Activated CD8-positive, alpha-beta memory T cell treated with anti-CD3 and anti-CD28 coated beads for 36 hours (primary cell): ENCODE measurements around the gene RAET1L. TPM values are rescaled to one million over a fixed set of nuclear protein-coding genes. Genes with fewer than 3 reads are reported as not detected.
"Not testable (repeated sequence)": the region's sequence is repeated elsewhere in the genome, so short reads cannot be mapped to it uniquely, and the experiment has no call there.

Source experiments
- CTCF ChIA-PET: fragments of 350-600 bp; sonication (Branson Sonifier 250); formaldehyde crosslinking; loops from one replicate; lab custom pipeline; 2021; ENCODE audit warnings: antibody characterized with exemption; lab: Charles Lee
- POLR2A ChIA-PET: fragments of 350-600 bp; sonication (Branson Sonifier 250); formaldehyde crosslinking; loops from one replicate; lab custom pipeline; 2021; ENCODE audit warnings: antibody characterized with exemption; lab: Charles Lee
- total RNA-seq, 2 experiments: library from RNA; stranded (reverse); gene quantifications; one replicate each; pipeline ENCODE4 v1.2.3, GENCODE V29; 2021

RAET1L gene
- not detected for total RNA-seq

GRCh38 chr6:150025201-150025917 lies at the start of gene RAET1L:
Gene RAET1L, minus strand, starts transcription at chr6:150025532. Its CDS starts 61 bp downstream, at chr6:150025471.
- ChIA-PET CTCF (no interaction called here), POLR2A (no interaction called here)

GRCh38 chr6:150075034-150075421 lies 49.7 kb upstream of the RAET1L start:
- POLR2A ChIA-PET: no interaction called here
- CTCF ChIA-PET: interaction anchor here (7.3 kb wide), 1 partner anchor 320 kb away, joined by 54 read pairs; no protein-coding TSS in a partner anchor

- CTCF ChIA-PET: interaction anchor here (7.3 kb wide), 1 partner anchor 320 kb away, joined by 54 read pairs; no protein-coding TSS in a partner anchor
- POLR2A ChIA-PET: not testable (repeated sequence)
These were observed 49.2 kb upstream of the RAET1L start for GRCh38 chr6:150074396-150075033.

- ChIA-PET POLR2A (no interaction called here), CTCF (interaction anchor here (0.6 to 1.9 kb wide), 3 partner anchors 17 to 324 kb away, joined by 3 to 4 read pairs (median 3); no protein-coding TSS in a partner anchor)
These were observed 46.9 kb upstream of the RAET1L start for GRCh38 chr6:150072201-150072600.

- ChIA-PET CTCF (interaction anchor here (0.7 to 1.6 kb wide), 9 partner anchors 10 to 744 kb away, joined by 3 to 10 read pairs (median 4); partner anchors contain the start of gene ULBP2), POLR2A (no interaction called here)
These were observed 45.0 kb upstream of the RAET1L start for GRCh38 chr6:150070236-150070818.

- ChIA-PET CTCF (interaction anchor here (1.3 kb wide), 1 partner anchor 11 kb away, joined by 4 read pairs; no protein-coding TSS in a partner anchor), POLR2A (no interaction called here)
These were observed 44.4 kb upstream of the RAET1L start for GRCh38 chr6:150069706-150070105.

GRCh38 chr6:150068720-150069648 lies 43.7 kb upstream of the RAET1L start, which contains the start of gene ULBP3:
Gene ULBP3, minus strand, starts transcription at chr6:150069121. Its CDS starts 55 bp downstream, at chr6:150069066.
- POLR2A ChIA-PET: no interaction called here
- CTCF ChIA-PET: interaction anchor here (1.1 to 1.3 kb wide), 2 partner anchors 12 to 52 kb away, joined by 3 to 4 read pairs; no protein-coding TSS in a partner anchor

- ChIA-PET POLR2A (interaction anchor here (0.6 to 0.7 kb wide), 2 partner anchors 10 to 102 kb away, joined by 3 to 4 read pairs; no protein-coding TSS in a partner anchor), CTCF (interaction anchor here (0.6 to 1.1 kb wide), 2 partner anchors 51 to 327 kb away, joined by 3 read pairs; no protein-coding TSS in a partner anchor)
These were observed 42.8 kb upstream of the RAET1L start for GRCh38 chr6:150068151-150068550.

- POLR2A ChIA-PET: no interaction called here
- CTCF ChIA-PET: no interaction called here
These were observed 39.8 kb upstream of the RAET1L start for GRCh38 chr6:150065083-150065482.

GRCh38 chr6:150063640-150064039 lies 38.3 kb upstream of the RAET1L start:
- POLR2A ChIA-PET: no interaction called here

GRCh38 chr6:150059973-150060372 lies 34.6 kb upstream of the RAET1L start:
- POLR2A ChIA-PET, CTCF ChIA-PET: not testable (repeated sequence)

More at GRCh38 chr6:150063640-150064039, 38.3 kb upstream of the RAET1L start:
- CTCF ChIA-PET: interaction anchor here (0.6 kb wide), 1 partner anchor 18 kb away, joined by 3 read pairs; no protein-coding TSS in a partner anchor

- ChIA-PET CTCF (no interaction called here), POLR2A (no interaction called here)
These were observed 33.7 kb upstream of the RAET1L start for GRCh38 chr6:150058986-150059385.

- POLR2A ChIA-PET: no interaction called here
- CTCF ChIA-PET: no interaction called here
These were observed 33.0 kb upstream of the RAET1L start for GRCh38 chr6:150058231-150058792.

GRCh38 chr6:150057501-150057951 lies 32.2 kb upstream of the RAET1L start:
- CTCF ChIA-PET: no interaction called here
- POLR2A ChIA-PET: no interaction called here

- POLR2A ChIA-PET: no interaction called here
- CTCF ChIA-PET: no interaction called here
These were observed 31.6 kb upstream of the RAET1L start for GRCh38 chr6:150056916-150057315.

GRCh38 chr6:150056156-150056555 lies 30.8 kb upstream of the RAET1L start:
- POLR2A ChIA-PET: no interaction called here
- CTCF ChIA-PET: no interaction called here

GRCh38 chr6:150055131-150055530 lies 29.8 kb upstream of the RAET1L start:
- POLR2A ChIA-PET: no interaction called here
- CTCF ChIA-PET: interaction anchor here (1.0 to 1.6 kb wide), 2 partner anchors 17 to 340 kb away, joined by 3 to 4 read pairs; no protein-coding TSS in a partner anchor

GRCh38 chr6:150053450-150053849 lies 28.1 kb upstream of the RAET1L start:
- ChIA-PET CTCF (no interaction called here), POLR2A (no interaction called here)
